Measurements from ENCODE around the gene HINFP. TPM values are rescaled to one million over a fixed set of nuclear protein-coding genes. Genes with fewer than 3 reads are reported as not detected.
A peak's percentile ranks its signal among the peaks of the same experiment; 100 is the strongest.
"Not testable (repeated sequence)": the region's sequence is repeated elsewhere in the genome, so short reads cannot be mapped to it uniquely, and the experiment has no call there.

The HINFP gene
- total RNA-seq, 1 donor from 2014 or later, result 12.8 TPM

DNA sequence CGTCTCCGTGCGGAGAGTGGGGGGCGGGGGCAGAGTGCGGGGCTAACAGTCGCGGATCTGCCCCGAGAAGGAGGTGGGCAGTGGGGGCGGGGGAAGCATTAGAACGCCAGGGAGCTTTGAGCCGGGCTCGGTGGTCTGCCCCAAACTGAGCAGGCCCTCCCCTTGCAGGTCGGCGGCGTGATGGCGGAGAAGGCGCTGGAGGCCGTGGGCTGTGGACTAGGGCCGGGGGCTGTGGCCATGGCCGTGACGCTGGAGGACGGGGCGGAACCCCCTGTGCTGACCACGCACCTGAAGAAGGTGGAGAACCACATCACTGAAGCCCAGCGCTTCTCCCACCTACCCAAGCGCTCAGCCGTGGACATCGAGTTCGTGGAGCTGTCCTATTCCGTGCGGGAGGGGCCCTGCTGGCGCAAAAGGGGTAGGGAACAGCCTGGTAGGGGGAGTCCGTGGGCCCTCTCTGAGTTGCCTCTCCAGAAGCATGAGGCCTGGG lies 28.5 kb downstream of the HINFP start:
- ATAC-seq, result no peak
- intact Hi-C loops (cut with micrococcal nuclease), result no loop called here
- DNase-seq, result no peak

DNA sequence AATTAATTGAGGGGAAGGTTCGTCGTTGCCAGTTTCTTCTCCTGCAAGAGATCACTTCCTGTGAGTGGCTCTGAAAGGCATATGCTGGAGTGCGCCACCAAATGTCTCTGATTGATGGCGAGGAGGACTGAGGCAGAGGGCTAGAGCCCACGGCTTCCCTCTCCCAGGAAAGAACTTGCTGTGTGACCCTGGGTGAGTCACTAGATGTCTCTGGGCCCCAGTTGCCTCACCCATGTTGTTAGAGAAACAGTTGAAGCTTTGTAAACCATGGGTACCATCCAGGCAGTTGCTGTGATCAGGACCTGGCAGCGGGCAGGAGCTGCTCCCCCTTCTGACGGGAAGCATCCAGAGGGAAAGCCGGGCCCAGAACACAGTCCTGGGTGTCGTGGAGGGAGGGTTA lies 30.7 kb downstream of the HINFP start:
- ATAC-seq, result no peak
- no peak for DNase-seq
- intact Hi-C loops (cut with micrococcal nuclease), result no loop called here

DNA sequence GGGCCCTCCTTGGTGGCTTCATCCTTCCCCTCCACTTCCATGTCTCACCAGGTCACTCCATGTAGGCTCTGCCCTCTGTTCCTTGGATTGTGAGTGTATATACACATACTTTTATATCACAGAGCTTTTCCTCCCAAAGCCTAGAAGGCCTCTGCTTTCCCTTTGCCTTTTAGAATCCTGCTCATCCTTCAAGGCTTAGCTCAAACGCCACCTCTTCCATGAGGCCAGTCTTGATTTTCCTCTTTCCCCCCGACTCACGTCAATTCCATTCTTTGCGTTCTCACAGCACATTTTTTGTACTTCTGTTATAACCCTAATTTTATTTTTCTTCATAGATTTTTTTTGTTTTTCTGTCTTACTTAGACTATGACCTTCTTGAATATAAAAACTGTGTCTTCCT lies 31.2 kb downstream of the HINFP start:
- DNase-seq (no peak), ATAC-seq (no peak)
- intact Hi-C loops (cut with micrococcal nuclease), result no loop called here

DNA sequence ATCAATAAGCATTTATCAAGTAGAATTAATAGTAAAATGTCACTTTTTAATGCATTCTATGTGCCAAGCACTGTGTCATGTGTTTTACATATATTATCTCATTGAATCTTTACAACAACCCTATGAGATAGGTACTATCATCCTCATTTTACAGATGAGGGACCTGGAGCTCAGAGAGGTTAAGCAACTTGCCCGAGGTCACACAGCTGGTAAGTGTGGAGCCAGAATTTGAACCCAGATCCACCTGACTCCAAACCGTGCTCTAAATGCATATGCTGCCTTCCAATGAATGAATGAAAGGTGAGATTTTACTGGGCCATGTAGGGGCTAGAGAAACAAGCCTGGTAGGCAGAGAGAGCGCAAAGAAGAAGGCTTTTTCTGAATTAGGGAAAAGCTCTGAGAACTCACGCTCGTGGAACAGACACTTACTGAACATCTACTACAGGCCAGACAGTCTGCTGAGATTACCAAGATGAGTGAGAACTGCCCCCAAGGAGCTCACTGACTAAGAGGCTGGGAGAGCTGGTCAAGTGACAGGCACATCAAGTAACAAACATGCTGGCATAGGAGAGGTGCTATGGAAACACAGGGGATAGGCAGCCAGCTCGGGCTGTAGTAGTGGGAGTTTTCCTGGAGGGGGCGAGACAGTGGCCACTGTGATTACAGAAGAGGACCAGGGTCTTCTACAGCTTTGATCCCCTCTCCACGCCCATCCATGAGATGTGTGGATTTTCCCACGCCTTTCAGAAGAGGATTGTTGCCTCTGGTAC lies 31.9 kb downstream of the HINFP start:
- intact Hi-C loops (cut with micrococcal nuclease), result no loop called here
- no peak for ATAC-seq

DNA sequence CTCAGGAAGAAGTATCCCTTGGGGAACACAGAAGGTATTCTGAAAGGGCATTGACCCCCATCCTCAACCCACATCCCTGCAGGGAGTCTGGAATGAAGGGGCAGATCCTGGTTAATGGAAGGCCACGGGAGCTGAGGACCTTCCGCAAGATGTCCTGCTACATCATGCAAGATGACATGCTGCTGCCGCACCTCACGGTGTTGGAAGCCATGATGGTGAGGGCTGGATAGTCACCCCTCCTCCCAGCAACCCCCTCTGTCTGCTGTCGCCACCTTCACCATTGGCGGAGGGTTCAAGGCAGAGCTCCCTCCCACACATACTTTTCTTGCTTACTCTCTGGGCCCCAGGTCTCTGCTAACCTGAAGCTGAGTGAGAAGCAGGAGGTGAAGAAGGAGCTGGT lies 32.8 kb downstream of the HINFP start:
- DNase-seq (no peak), ATAC-seq (no peak)
- intact Hi-C loops (cut with micrococcal nuclease), result no loop called here

More for the DNA sequence above, 31.9 kb downstream of the HINFP start:
- DNase-seq, result no peak

DNA sequence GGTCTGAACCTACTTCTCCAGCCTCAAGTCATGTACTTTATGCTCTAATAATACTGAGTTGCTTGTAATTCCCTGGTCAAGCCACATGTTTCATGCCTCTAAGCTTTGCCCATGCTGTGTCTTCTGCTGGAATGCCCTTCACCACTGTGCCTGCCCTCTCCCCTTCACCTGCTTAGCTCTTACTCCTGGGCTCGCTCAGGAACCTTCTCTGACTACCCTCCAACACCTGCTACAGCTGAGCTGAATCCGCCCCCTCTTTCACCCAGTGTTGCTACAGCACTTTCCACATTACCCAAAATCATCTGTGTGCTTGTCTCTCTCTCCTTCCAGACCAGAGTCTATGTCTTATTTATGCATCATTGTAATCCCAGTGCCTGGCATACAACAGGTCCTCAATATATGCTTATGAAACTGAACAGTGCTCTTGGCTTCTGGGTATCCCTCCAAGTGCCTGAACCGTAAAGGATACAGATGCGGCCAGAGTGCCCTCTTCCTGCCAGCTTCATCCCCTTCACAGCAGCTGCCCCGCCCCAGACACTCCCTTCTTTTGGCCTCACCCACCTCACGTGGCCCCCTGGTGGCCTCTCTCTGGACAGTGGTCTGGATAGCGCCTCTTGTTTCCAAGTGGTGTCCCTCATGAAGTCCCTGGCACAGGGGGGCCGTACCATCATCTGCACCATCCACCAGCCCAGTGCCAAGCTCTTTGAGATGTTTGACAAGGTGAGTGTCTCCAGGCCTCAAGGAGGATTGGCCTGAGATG lies 34.5 kb downstream of the HINFP start:
- ATAC-seq (peak; percentile 27), DNase-seq (no peak)
- intact Hi-C loops (cut with micrococcal nuclease), result no loop called here

DNA sequence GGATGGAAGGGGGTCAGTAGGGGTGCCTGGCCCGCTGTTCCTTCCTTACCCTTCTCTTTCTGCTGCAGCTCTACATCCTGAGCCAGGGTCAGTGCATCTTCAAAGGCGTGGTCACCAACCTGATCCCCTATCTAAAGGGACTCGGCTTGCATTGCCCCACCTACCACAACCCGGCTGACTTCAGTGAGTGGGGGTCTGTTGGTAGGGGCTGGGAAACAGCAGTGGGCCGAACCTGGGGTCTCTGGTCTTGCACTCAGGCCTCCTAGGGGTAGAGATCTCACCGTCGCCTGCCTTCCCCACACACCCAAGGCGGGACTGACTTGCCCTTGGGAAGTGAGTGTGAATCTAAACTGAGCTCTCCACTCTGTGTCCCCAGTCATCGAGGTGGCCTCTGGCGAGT lies 35.1 kb downstream of the HINFP start:
- no peak for ATAC-seq
- intact Hi-C loops (cut with micrococcal nuclease), result no loop called here
- DNase-seq, result no peak

DNA sequence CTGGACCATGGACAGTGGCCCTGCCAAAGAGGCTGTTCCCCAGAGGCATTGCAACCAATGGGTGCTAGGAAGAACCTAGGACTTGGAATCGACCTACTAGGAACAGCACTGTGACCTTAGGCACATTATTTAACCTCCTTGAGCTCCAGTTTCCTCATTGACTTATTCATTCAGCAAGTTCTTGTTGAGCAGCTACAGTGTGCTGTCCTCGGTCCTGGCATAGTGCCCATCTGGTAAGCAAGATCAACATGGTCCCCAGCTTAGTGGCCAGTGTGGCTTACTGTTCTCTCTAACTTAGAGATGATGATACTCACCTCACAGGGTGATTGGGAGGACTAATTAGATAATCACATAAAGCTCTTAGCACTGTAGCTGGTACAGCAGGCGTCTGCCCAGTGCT lies 35.7 kb downstream of the HINFP start:
- intact Hi-C loops (cut with micrococcal nuclease), result no loop called here
- DNase-seq, result no peak
- ATAC-seq, result no peak

DNA sequence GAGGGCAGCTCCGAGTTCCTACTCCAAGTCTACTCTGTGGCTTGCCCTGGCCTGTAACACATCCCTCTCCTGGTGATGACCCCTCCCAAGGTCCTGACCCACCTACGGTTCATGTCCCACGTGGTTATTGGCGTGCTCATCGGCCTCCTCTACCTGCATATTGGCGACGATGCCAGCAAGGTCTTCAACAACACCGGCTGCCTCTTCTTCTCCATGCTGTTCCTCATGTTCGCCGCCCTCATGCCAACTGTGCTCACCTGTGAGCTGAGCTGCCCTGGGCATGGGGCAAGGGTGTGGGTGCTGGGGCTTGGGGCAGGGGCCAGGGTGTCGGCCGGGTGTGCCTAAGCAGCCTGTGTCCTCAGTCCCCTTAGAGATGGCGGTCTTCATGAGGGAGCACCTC lies 37.1 kb downstream of the HINFP start:
- intact Hi-C loops (cut with micrococcal nuclease), result no loop called here
- ATAC-seq, result no peak
- DNase-seq, result no peak

DNA sequence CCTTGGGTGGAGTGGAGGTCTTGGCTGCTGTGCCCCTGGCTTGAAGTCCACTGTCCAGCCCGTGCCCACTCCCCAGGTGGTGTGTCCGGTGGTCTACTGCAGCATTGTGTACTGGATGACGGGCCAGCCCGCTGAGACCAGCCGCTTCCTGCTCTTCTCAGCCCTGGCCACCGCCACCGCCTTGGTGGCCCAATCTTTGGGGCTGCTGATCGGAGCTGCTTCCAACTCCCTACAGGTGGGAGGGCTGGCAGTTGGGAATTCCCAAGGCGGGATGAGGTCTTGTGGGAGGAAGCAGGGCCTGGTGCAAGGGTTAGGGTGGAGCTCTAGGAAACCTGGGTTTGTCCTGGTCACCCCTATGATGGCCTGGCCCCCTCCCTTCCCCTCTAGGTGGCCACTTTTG lies 38.8 kb downstream of the HINFP start:
- intact Hi-C loops (cut with micrococcal nuclease), result no loop called here
- no peak for ATAC-seq
- DNase-seq, result no peak

DNA sequence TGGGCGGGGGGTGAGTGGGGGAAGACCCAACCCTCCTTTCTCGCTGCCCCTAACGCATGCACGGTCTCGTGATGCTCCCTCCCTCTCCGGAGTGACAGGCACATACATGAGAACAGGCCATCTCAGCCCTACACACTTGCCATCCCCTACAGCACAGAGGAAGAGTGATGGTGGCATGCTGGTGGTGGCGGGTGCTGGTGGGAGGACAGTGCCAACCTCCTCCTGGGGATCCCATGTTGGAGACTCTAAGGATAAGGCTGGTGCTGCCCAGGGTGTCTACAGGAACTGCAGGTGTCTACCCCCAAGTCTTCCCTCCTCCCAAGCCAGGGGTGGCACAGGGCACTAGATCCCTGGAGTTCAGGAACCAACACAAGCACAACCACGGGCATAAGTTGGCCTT lies 40.5 kb downstream of the HINFP start:
- ATAC-seq (no peak), DNase-seq (no peak)
- intact Hi-C loops (cut with micrococcal nuclease), result no loop called here

DNA sequence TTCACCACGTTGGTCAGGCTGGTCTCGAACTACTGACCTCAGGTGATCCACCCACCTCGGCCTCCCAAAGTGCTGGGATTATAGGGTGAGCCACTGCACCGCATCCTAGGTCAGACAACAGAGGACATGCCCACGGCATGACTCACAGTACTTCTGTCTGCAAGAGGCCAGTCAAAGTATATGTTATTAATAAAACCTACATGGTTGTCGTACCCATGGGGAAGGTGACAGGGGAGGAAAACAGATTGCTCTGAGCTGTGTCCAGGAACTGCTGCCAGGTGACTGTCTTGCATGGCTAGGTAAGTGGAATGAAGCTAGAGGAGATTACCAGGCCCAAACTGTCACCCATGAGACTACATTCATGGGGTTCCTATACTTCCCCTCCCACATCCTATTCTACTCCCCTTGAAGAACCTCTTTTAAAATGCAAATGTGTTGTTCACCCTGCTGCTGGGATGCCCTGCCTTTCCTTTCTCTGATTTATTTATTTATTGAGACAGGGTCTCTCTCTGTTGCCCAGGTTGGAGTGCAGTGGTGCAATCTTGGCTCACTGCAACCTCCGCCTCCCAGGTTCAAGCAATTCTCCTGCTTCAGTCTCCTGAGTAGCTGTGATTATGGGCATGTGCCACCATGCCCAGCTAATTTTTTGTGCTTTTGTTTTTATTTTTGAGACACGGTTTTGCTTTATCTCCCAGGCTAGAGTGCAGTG lies 45.1 kb downstream of the HINFP start:
- ATAC-seq, result peak; percentile 27
- intact Hi-C loops (cut with micrococcal nuclease), result no loop called here
- DNase-seq, result no peak

DNA sequence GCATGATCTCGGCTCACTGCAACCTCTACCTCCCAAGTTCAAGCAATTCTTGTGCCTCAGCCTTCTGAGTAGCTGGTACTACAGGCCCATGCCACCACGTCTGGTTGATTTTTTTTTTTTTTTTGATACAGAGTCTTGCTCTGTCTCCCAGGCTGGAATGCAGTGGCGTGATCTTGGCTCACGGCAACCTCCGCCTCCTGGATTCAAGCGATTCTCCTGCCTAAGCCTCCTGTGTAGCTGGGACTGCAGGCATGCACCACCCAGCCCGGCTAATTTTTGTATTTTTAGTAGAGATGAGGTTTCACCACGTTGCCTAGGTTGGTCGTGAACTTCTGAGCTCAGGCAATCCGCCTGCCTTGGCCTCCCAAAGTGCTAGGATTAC lies 45.7 kb downstream of the HINFP start:
- ATAC-seq; intact Hi-C loops (cut with micrococcal nuclease); DNase-seq: not testable (repeated sequence)

DNA sequence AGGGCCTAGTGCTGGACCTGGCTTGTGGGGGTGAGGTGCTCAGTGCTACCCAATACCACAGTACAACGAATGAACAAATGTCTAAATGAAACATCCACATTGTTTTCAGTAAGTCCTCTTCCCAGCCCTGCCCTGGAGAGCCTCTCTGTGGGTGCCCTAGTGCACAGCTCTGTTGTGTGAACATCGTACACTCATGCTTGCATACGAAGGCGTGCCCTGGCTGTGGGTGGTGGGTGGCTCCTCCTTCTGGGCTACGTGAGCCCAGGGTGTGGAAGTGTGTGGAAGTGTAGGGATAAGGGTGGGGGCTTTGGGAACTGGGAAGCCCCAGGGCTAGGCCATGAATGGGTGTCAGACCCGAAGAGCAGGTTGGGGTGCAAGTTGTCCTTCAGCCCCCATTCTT lies 46.6 kb downstream of the HINFP start:
- intact Hi-C loops (cut with micrococcal nuclease), result no loop called here
- no peak for ATAC-seq
- no peak for DNase-seq

DNA sequence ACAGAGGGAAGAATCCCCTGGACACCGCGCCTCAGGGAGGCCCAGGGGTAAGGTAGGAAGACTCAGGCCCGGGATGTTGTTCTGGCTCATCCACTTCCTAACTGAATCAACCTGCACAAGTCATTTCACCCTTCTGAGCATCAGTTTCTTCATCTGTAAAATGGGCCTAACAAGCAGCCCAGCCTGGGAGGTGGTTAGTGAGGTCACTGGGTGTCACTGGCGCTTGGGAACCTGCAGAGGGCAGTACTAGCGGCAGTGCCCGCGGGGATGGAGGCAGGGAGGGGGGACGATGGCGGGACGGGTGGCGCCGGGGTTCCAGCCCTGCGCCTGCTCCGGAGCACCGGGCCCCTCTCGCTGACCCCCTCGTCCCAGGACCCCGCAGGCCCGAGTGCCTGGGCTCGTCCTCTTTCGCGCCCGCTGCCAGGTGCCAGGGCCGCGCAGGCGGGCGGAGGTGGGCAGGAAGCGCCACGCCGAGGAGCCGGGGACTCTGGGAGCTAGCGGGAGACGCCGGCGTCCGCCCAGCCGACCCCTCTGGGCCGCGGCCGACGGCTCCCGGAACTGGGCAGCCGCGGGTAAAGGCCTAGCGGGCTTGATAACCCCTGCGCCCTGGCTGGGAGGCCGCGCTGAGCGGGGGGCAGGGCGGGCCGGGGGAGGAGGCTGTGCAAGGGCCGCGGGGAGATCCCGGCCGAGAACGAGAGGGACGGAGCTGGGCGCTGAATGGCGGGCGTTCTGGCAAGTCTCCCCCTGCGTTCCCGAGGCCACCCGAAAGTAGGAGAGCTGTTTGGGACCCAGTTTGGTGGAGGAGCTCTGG lies 47.3 kb downstream of the HINFP start, which contains the start of gene NLRX1:
Gene NLRX1, plus strand, starts transcription at position 255 of the 811 bp plus-strand sequence. CDS start 2,679 bp downstream, outside the sequence.
- ATAC-seq, result peak; percentile 95
- DNase-seq, result peak; percentile 88
- intact Hi-C loops (cut with micrococcal nuclease), result no loop called here

DNA sequence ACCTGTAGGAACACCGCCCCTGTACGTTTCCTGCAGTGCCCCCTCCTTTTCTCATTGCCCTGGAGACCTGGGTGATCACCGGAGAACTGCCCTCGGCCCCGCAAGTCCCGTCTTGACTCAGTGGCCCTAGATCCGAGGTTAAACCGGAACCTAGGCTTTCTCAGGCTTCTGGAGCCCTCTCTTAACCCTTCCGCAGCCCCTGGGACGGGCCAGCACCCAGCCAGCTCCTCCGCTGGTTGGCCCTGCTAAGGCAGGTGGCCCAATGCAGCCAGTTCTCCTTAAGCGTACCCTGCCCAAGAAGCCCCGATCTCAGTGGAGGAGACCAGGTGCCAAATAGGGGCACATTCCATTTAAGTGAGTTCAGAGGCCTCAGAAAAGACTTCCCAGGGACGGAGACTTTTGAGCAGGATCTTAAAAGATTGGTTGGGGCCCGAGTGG lies 47.9 kb downstream of the HINFP start:
- intact Hi-C loops (cut with micrococcal nuclease), result no loop called here
- ATAC-seq (peak; percentile 77), DNase-seq (peak; percentile 53)

DNA sequence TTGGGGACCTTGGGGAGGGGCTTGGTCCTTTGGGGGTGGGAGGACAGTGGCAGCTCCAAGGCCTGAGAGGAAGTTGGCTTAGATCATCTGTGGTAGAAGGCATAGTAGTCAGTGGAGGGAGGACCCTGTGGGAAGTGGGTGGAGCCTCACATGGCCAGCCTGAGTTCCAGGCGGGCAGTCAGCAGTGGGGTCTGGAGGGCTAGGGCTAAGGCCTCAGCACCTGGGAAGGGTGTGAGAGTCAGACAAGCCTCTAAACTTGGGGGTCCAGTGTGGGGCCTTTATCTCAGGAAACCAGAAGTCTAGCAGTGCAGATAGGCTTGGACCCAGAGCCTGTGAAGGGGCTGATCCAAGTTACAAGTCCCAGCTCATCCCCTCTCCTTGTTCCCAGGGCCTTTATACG lies 51.1 kb downstream of the HINFP start:
- ATAC-seq, result no peak
- DNase-seq, result no peak
- intact Hi-C loops (cut with micrococcal nuclease), result no loop called here

DNA sequence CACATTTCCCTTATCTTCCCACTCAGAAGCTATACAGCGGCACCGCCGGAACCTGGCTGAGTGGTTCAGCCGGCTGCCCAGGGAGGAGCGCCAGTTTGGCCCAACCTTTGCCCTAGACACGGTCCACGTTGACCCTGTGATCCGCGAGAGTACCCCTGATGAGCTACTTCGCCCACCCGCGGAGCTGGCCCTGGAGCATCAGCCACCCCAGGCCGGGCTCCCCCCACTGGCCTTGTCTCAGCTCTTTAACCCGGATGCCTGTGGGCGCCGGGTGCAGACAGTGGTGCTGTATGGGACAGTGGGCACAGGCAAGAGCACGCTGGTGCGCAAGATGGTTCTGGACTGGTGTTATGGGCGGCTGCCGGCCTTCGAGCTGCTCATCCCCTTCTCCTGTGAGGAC lies 52.1 kb downstream of the HINFP start:
- ATAC-seq (no peak), DNase-seq (no peak)
- intact Hi-C loops (cut with micrococcal nuclease), result no loop called here

DNA sequence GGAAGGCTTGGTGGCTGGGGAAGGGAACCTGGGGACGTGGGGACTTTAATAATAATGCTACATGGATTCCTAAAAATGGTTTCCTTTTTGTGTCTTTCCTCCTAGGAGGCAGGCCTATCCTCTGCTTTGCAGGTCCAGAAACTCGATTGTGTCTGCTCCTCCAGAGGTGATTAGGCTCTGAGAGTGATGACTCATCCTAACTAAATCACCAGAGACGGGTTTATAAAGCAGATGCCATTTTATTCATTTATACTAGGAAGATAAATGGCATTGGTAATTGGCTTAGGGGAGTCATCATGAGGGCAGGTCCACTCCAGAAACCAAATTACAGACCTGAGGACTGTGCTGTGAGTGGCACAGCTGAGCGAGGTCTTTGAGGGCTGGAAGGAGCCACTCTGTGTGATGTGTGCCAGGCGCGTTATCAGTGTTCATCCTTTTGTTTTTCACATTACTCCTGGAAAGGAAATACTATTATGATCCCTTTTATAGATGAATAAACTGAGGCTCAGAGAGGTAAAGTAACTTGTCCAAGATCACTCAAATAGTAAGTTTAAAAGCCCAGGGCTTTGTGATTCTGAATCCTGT lies 54.2 kb downstream of the HINFP start:
- no peak for ATAC-seq
- intact Hi-C loops (cut with micrococcal nuclease), result no loop called here

More for the DNA sequence above, 54.2 kb downstream of the HINFP start:
- no peak for DNase-seq

Measured in left ventricle myocardium superior (tissue), 1 donor.